Fibroblast of lung (primary cell): ENCODE results near the gene ZNF23. TPM values are rescaled to one million over a fixed set of nuclear protein-coding genes. Genes with fewer than 3 reads are reported as not detected.

Experiments
- DNase-seq, 2 donors: peaks; one replicate each; pipeline versions ENCODE4 v3.0.0 to v3.0.0-alpha.2; 2010; ENCODE audit warnings: low read depth in 2 of 2
- H2AFZ ChIP-seq: 2 replicates; pipeline ENCODE4 v1.5.1; 2012; ENCODE audit warnings: low read length, control low read depth, inconsistent platforms
- H3K27ac ChIP-seq: 2 replicates; pipeline ENCODE4 v1.5.1; 2011; ENCODE audit warnings: low read length, control low read depth; ENCODE audit not compliant: insufficient read depth
- H3K27me3 ChIP-seq: 2 replicates; pipeline ENCODE4 v1.5.1; 2011; ENCODE audit warnings: mild to moderate bottlenecking, low read length; ENCODE audit not compliant: control insufficient read depth, insufficient read depth
- H3K36me3 ChIP-seq: 2 replicates; pipeline ENCODE4 v1.5.1; 2011; ENCODE audit warnings: low read length; ENCODE audit not compliant: control insufficient read depth, insufficient read depth
- H3K4me1 ChIP-seq: 2 replicates; pipeline ENCODE4 v1.5.1; 2011; ENCODE audit warnings: low read length; ENCODE audit not compliant: control insufficient read depth, insufficient read depth; ENCODE audit errors: extremely low read depth
- H3K4me2 ChIP-seq: 2 replicates; pipeline ENCODE4 v1.5.1; 2011; ENCODE audit warnings: low read length, control low read depth; ENCODE audit not compliant: insufficient read depth; ENCODE audit errors: extremely low read depth
- H3K4me3 ChIP-seq, 4 experiments: fragments of 200-600 bp in 1 of 4; sonication (generic) in 1 of 4; replicated peaks in 1 of 4; 2 replicates each; pipeline ENCODE4 v1.5.1; 2011 to 2016; ENCODE audit warnings: low read length in 4 of 4, low read depth in 3 of 4, mild to moderate bottlenecking in 3 of 4, control low read depth in 2 of 4, inconsistent platforms in 1 of 4, mixed read lengths in 1 of 4; ENCODE audit not compliant: insufficient read depth in 1 of 4; ENCODE audit errors: control extremely low read depth in 1 of 4
- H3K79me2 ChIP-seq: 2 replicates; pipeline ENCODE4 v1.5.1; 2012; ENCODE audit warnings: mild to moderate bottlenecking, low read length, inconsistent platforms; ENCODE audit not compliant: control insufficient read depth, insufficient read depth
- H3K9ac ChIP-seq: 2 replicates; pipeline ENCODE4 v1.5.1; 2011; ENCODE audit warnings: mild to moderate bottlenecking, low read length, control low read depth; ENCODE audit not compliant: insufficient read depth
- H3K9me3 ChIP-seq: 2 replicates; pipeline ENCODE4 v1.5.1; 2012; ENCODE audit warnings: low read depth, low read length; ENCODE audit not compliant: control insufficient read depth, insufficient read depth
- H4K20me1 ChIP-seq: 2 replicates; pipeline ENCODE4 v1.5.1; 2011; ENCODE audit warnings: low read length; ENCODE audit not compliant: control insufficient read depth, insufficient read depth; ENCODE audit errors: extremely low read depth
- EZH2 ChIP-seq: IDR thresholded peaks from 2 replicates; pipeline ENCODE4 v1.5.1; 2012; ENCODE audit warnings: low read length, control low read depth, mild to moderate bottlenecking; ENCODE audit errors: missing control alignments
- polyA plus RNA-seq, 2 donors: library from polyadenylated mRNA; depleted of rRNA in 1 of 2; stranded (reverse) in 1 of 2; unstranded in 1 of 2; fragments of >200 nt; gene quantifications; 2 replicates each; pipeline ENCODE4 v1.2.1, GENCODE V29; 2011 to 2012; ENCODE audit warnings: missing spikeins in 1 of 2
- total RNA-seq: library from RNA; depleted of rRNA; stranded (reverse); fragments of >200 nt; gene quantifications from 2 replicates; pipeline ENCODE4 v1.2.1, GENCODE V29; 2014
- TF ChIP-seq, protein P1 (sequence below), 2 donors: IDR thresholded peaks in 1 of 2; conservative IDR thresholded peaks in 1 of 2; 1 replicate in 1 of 2; 2 replicates in 1 of 2; pipeline ENCODE4 v1.5.1; 2011 to 2012; ENCODE audit warnings: low read length in 2 of 2, control low read depth in 1 of 2, inconsistent platforms in 1 of 2, low read depth in 1 of 2, mild to moderate bottlenecking in 1 of 2

Gene ZNF23
- total and polyA plus RNA-seq, 2 donors (not counting 1 experiment from before 2014, with no cell fraction given): 12.2 to 24.8 TPM

DNA sequence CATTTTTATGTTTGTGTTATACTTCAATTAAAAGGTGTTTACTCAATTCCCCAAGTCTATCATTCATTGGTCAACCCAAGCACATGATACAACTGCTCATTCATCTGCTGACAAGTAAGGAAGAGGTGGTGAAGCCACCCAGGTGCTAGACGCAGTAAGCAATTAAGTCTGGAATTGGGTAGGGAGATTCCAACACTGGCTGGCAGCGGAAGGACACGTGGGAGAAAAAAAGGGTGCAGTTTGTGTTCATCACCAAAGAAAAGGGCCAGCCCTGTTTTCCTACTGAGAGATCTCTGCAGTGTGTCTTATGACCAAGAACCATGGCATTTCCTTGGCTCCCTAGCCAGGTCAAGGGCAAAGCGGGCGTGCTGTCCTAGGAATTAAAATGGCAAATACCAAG lies 11.8 kb upstream of the ZNF23 start:
- Histone ChIP-seq H2AFZ (no peak overlapping the region), H3K27ac (peak overlapping the region; percentile 19), H3K4me2 (no peak overlapping the region), H3K9ac (no peak overlapping the region), H3K36me3 (peaks cover 2% of the 10 kb centered on the region), H3K79me2 (no peaks in the 10 kb centered on the region), H3K4me1 (peaks cover 8% of the 10 kb centered on the region), H3K4me3 (no peak overlapping the region), H4K20me1 (no peaks in the 10 kb centered on the region), H3K27me3 (no peaks in the 10 kb centered on the region), H3K9me3 (no peaks in the 10 kb centered on the region)
- TF ChIP-seq, protein P1, sequence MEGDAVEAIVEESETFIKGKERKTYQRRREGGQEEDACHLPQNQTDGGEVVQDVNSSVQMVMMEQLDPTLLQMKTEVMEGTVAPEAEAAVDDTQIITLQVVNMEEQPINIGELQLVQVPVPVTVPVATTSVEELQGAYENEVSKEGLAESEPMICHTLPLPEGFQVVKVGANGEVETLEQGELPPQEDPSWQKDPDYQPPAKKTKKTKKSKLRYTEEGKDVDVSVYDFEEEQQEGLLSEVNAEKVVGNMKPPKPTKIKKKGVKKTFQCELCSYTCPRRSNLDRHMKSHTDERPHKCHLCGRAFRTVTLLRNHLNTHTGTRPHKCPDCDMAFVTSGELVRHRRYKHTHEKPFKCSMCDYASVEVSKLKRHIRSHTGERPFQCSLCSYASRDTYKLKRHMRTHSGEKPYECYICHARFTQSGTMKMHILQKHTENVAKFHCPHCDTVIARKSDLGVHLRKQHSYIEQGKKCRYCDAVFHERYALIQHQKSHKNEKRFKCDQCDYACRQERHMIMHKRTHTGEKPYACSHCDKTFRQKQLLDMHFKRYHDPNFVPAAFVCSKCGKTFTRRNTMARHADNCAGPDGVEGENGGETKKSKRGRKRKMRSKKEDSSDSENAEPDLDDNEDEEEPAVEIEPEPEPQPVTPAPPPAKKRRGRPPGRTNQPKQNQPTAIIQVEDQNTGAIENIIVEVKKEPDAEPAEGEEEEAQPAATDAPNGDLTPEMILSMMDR (conservative IDR thresholded peaks at IDR 0.05 in 1 of 2, IDR thresholded peaks at IDR 0.05 in 1 of 2; ENCODE audit: low read depth in 1 of 2, low read length in 2 of 2): no peak
- TF ChIP-seq EZH2: no peak
- DNase-seq: peak in 1 of 2 donors; percentile 13

DNA sequence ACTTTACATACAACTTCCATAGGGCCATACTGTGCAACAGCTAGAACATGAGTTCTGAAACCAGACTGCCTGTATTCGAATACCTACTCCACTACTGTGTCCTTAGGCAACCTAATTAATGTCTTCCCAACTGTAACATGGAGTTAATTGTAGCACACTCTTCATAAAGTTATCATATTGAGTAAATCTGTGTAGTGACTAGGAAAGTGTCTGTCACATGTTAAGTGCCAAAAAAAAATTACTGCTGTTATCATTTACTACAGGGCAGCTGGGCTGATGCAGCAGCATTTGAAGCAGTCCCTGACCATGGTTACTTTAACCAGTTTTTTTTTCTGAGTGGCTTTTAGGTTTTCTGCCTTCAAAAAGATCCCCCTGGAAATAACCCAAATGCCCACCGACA lies 10.9 kb upstream of the ZNF23 start:
- no peaks in the 10 kb centered on the region for H3K27me3 ChIP-seq
- no peak for DNase-seq
- no peaks in the 10 kb centered on the region for H3K9me3 ChIP-seq
- H3K79me2 ChIP-seq: no peaks in the 10 kb centered on the region
- H3K9ac ChIP-seq: no peak overlapping the region
- H3K4me2 ChIP-seq: no peak overlapping the region
- TF ChIP-seq, protein P1 (conservative IDR thresholded peaks at IDR 0.05 in 1 of 2, IDR thresholded peaks at IDR 0.05 in 1 of 2; ENCODE audit: low read depth in 1 of 2, low read length in 2 of 2): no peak
- no peak for TF ChIP-seq EZH2
- H3K4me3 ChIP-seq: no peak overlapping the region
- peaks cover 8% of the 10 kb centered on the region for H3K4me1 ChIP-seq
- no peaks in the 10 kb centered on the region for H4K20me1 ChIP-seq
- H3K36me3 ChIP-seq: no peaks in the 10 kb centered on the region
- H3K27ac ChIP-seq: no peak overlapping the region
- no peak overlapping the region for H2AFZ ChIP-seq

DNA sequence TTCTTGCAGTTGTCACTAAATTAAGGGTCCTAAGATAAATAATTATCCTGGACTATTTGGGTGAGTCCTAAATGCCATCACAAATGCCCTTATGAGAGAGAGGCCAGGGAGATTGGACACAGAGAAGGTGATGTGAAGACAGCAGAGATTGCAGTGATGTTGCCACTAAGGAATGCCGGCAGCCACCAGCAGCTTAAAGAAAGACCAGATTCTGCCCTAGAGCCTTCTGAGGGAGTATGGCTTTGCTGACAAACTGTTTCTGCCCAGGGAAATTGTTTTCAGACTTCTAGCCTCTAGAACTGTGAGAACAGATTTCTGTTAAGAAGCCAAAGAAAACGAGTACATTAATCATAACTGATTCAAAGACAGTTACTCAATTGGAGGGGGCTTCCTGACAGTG lies 10.0 kb upstream of the ZNF23 start:
- no peak for DNase-seq
- H3K4me2 ChIP-seq: no peak overlapping the region
- H3K36me3 ChIP-seq: no peaks in the 10 kb centered on the region

More for the DNA sequence above, 10.0 kb upstream of the ZNF23 start:
- no peak overlapping the region for H3K4me3 ChIP-seq
- no peak for TF ChIP-seq EZH2
- TF ChIP-seq, protein P1 (conservative IDR thresholded peaks at IDR 0.05 in 1 of 2, IDR thresholded peaks at IDR 0.05 in 1 of 2; ENCODE audit: low read depth in 1 of 2, low read length in 2 of 2): no peak
- no peak overlapping the region for H3K27ac ChIP-seq
- no peaks in the 10 kb centered on the region for H3K27me3 ChIP-seq
- H3K4me1 ChIP-seq: peaks cover 8% of the 10 kb centered on the region
- no peak overlapping the region for H3K9ac ChIP-seq
- H2AFZ ChIP-seq: no peak overlapping the region
- no peaks in the 10 kb centered on the region for H3K79me2 ChIP-seq
- H3K9me3 ChIP-seq: no peaks in the 10 kb centered on the region
- no peaks in the 10 kb centered on the region for H4K20me1 ChIP-seq
